Gastroesophageal sphincter (tissue), 3 donors: Measurements from ENCODE around the gene DNAH17.

Experiments used
- EP300 ChIP-seq: sonication (generic); formaldehyde crosslinking; IDR thresholded peaks from one replicate; pipeline ENCODE4 v1.6.1; 2017; ENCODE audit warnings: antibody characterized with exemption, mild to moderate bottlenecking
- TF ChIP-seq, protein P1 (sequence below), 4 experiments: fragments of 200-600 bp in 2 of 4; fragments of 450-650 bp in 2 of 4; sonication (generic) in 1 of 4; IDR thresholded peaks; one replicate each; pipeline ENCODE4 v1.5.1; 2017 to 2019; ENCODE audit warnings: antibody characterized with exemption in 4 of 4, mild to moderate bottlenecking in 2 of 4, moderate library complexity in 2 of 4

DNA sequence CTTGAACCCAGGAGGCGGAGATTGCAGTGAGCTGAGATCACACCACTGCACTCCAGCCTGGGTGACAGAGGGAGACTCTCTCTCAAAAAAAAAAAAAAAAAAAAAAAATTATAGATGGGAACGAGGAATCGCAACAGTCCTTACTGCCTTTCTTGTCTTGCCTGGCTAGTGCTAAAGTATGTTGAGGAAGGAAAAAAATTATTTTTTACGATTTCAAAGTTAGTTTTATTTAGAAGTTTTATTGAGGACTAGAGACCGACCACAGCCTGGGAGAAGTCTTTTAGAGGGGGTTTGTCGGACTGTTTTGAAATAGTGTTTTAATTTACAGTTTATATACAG, 15.8 kb upstream of the DNAH17 start:
- TF ChIP-seq, protein P1, sequence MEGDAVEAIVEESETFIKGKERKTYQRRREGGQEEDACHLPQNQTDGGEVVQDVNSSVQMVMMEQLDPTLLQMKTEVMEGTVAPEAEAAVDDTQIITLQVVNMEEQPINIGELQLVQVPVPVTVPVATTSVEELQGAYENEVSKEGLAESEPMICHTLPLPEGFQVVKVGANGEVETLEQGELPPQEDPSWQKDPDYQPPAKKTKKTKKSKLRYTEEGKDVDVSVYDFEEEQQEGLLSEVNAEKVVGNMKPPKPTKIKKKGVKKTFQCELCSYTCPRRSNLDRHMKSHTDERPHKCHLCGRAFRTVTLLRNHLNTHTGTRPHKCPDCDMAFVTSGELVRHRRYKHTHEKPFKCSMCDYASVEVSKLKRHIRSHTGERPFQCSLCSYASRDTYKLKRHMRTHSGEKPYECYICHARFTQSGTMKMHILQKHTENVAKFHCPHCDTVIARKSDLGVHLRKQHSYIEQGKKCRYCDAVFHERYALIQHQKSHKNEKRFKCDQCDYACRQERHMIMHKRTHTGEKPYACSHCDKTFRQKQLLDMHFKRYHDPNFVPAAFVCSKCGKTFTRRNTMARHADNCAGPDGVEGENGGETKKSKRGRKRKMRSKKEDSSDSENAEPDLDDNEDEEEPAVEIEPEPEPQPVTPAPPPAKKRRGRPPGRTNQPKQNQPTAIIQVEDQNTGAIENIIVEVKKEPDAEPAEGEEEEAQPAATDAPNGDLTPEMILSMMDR (IDR thresholded peaks at IDR 0.05), result no peak
- no peak for TF ChIP-seq EP300
